Activated naive CD8-positive, alpha-beta T cell treated with anti-CD3 and anti-CD28 coated beads, Interleukin-2, amount 50 U/mL, for 16 hours (primary cell): Measurements from ENCODE around the gene ZNF366.

ENCODE experiments used
- DNase-seq: peaks from one replicate; pipeline ENCODE4 v3.0.0-alpha.2; 2020; ENCODE audit warnings: low read depth, low spot score

The ZNF366 gene

DNA sequence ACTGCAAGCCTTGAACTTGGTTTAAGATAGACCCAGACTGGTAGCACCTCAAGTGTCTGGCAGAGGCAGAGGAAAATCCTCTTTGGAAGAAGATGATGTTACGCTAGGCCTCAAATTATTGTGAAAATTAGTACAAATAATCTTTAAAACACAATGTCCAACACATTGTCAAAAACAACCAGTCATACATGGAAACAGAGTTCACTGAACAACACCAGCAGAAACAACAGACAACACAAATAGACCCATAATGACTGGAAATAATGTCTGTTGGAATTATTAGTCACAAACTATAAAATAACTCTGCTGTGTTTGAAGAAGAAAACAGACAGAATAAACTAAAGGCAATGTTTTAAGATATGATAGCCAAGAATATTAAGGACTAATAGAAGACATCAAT, 15.4 kb upstream of the ZNF366 start:
- DNase-seq, result no peak

GRCh38 chr5:72519111-72519510, 11.9 kb upstream of the ZNF366 start:
- no peak for DNase-seq

DNA sequence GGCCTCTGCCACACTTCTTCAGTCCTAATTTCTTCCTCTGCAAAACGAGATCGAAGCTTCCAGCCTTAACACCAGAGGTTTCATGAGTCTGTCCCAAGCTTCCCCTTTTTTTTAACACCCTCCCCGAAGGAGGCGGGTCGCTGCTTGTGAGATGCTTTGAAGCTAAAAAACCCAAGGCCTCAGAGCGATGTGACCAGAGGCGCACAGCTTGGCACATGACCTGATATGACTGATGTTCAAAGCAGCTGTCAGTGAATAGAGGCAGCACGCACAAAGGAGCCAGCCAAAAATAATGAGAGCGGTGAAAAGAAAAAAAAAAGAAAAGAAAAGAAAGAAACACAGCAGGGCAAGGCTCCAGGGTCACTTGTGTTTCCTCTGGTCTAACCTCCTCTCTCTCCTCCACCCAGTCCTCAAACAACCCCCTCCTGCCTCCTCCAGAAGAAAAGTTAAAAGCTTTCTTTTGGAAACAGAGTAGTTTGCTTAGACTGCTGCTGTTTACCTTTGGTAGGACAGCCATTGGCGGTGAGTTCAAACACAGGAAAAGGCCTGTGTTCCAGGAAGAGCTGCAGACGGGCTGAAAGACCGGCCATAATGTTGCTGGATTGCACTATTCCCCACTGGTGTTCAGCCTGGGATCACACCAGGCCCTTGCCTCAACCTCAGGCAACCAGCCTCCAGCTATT, 10.9 kb upstream of the ZNF366 start:
- DNase-seq, result no peak

DNA sequence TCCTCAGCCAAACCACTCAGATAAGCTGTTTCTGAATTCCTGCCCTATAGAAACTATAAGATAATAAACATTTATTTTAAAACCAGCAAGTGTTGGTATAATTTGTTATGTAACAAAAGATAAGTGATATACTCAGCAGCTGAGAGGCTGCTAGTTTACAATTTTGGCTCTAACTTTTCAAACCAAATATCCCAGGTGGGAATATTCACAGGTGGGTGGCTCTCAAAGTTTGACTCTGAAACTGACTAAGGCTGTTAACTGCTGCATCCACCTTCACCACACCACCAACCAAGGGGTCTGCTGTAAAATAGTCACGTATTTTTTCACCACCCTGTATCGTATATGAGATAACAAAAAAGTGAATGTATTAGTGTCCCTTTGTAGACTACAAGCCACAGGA, 9.7 kb upstream of the ZNF366 start:
- DNase-seq, result no peak

DNA sequence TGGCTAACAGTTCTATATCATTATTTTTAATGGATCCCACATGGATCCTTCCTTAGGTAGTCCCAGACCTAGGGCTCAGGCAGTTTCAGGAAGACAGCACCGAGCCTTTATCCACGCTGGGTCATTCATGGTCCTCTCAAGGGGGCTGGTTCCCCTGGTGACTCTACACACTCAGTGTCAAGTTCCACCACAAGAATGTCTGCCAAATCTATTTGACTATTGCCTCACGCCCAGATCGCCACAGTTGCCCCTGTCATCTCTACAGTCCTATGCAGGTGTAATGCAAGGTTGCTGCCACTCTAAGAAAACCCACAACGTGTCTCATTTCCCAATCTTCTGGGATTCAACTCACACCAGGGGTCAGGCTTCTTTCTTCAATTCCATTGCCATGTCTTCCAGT, 8.0 kb upstream of the ZNF366 start:
- DNase-seq, result no peak

DNA sequence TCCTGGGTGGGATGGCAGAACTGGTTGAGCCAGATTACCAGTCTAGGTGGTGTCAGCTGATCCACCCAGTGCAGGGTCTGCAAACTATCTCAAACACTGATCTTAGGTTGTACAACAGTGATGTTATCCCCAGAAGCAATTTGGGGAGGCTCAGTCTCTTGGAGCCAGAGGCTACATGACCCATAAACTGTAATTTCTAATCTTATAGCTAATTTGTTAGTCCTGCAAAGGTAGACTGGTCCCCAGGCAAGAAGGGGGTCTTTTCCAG, 5.3 kb upstream of the ZNF366 start:
- no peak for DNase-seq

GRCh38 chr5:72511774-72512592, 4.8 kb upstream of the ZNF366 start:
- DNase-seq, result no peak

DNA sequence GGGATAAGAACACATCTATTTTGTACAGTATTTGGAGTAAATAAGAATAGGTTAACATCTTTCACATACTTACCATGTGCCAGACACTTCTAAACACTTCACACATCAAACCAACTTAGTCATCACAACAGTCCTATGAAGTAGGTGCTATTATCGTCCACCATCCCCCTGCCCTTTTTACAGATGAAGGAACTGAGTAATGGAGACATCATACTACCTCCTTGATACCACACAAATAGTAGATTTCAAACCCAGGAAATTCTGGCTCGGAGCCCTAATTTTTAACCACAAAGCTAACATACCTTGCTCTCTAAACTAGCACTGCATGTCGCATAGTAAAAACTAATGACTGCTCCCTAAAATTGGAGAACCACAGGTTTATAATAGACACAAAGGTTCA, 4.2 kb upstream of the ZNF366 start:
- DNase-seq, result no peak

DNA sequence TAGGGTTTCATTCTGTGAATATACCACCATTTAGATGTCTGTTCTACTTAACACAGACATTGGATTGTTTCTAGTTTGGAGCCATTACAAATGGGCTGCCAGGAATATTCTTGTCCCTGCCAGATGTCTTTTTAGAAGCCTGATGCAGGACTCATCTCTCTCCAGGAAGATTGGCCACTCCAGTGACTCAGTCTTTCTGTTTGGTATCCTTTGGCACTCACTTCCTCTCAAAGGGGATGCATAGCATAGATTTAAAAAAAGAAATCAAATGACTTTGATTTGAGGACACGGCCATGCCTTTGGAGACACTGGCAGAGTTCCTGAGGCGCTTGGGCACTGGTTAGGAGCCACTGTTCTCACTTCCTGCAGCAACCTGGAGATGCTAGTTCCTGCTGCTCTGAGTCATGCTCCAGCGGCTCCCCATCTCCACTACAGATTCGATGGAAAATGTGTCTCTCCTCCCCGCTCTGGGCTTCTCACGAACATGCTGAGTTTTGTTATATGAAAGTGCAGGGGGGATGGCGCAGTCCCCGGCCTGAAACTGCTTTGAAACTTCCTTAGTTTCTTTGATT, 3.5 kb upstream of the ZNF366 start:
- no peak for DNase-seq

GRCh38 chr5:72509401-72509800, 2.2 kb upstream of the ZNF366 start:
- DNase-seq, result no peak

GRCh38 chr5:72508241-72509170, 1.3 kb upstream of the ZNF366 start:
- DNase-seq, result no peak

GRCh38 chr5:72507907-72508238, 663 bp upstream of the ZNF366 start:
- no peak for DNase-seq

DNA sequence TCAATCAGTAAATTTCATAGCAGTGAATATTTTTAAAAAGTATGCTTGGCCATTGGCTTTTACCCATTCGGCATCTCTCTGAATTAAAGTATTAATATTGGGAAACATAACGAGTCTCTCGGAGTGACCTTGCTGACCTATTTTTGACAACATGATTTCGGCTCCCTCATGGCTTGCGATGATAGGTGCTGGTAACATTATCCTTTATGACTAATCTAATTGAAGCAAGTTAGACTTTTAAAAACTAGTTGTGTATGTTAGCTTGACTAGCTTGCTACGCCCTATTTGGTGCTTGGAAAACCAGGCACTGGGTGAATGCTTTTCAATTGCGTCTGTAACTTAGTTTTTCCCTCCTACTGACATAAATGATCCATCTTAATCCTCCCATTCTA, 1.1 kb downstream of the ZNF366 start:
- DNase-seq, result no peak

DNA sequence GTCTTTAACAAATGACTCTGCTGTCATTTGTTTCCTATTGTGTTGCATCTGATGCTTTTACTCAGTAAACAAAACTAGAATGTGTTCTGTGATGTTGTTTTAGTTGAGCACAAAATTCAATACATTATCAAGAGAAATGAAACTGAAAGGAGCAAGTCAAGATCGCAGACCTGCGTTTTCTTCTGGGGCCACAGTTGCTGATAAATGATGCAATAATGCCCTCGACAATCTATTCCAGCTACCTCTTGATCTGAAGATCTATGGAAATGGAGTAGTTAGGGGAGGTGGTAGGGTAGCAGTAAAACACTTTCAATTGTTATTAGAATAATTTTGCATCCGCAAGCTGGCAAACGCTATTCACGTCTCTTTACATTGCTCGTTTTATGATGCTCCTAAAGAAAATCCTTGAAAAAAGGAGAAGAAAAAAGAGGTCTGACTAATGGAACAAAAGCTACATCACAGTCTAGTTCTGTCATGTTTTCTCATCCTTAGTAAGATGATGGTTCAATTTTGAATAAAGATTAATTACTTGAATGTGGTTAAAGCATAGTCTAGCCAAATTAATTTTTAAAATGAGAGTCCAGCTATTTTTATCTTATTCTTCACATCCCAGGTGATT, 1.6 kb downstream of the ZNF366 start:
- no peak for DNase-seq

GRCh38 chr5:72505016-72505415, 2.2 kb downstream of the ZNF366 start:
- no peak for DNase-seq

DNA sequence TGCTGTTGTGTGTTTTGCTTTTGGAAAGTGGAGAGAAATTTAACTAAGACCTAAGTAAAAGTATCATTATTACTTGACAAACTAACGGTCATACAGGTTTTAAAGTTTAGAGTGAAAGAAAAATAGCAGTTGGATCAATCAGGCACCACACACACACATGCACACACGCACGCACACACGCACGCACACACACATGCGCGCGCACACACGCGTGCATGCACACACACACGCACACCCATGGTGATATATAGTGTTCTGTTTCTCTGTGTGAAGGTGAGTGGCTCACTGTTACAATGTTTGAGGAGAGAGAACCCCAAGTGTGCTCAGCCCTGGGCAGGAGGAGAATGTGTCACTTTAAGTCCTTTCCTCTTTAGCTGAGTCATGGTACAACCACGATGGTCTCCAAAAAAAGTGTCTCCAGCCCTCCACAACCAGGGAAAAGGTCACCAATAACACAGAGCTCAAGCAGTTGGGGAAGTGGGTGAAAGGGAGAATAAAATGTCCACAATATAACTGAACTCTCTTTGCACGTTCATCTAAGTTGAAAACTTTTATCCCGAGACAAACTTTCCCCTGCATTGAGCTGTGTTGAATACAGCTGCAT, 3.2 kb downstream of the ZNF366 start:
- DNase-seq, result no peak

GRCh38 chr5:72501488-72501887, 5.7 kb downstream of the ZNF366 start:
- no peak for DNase-seq

DNA sequence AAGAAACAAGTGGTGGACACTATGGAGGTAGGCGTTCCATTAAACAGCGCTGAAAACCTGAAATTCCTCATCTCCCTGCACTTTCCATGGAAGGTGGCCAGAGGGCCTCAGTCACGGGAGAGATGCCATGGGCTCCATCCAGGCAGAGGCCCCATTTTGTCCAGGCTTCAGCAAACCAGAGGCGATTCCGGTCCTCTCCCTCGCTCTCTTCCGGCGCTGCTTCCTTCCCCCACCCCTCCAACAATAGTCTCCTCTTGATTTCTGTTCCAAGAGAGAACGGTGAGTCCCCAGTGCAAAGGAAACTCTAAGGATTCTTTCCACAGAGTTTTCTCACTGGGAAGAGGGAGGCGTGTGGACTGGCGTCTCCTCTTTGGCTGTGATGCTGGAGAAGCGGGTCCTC, 7.5 kb downstream of the ZNF366 start:
- no peak for DNase-seq

DNA sequence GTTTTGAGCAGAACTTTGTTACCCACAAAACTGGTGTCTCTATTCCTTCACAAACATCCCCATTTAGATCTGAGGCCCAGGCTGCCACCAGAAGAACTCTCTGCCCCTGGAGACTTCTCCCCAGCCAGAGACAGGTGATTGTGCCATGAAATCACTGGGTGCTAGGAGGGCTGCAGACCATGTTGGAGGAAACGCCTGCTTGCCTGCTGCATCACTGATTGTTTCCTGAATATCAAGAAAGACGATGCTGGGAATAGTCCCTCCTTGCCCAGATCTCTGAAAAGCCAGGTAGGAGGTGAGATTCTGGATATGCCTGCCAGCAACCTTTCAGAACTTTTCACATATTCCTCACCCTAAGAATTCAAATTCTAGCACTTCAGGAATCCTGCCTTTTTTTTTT, 8.1 kb downstream of the ZNF366 start:
- no peak for DNase-seq

DNA sequence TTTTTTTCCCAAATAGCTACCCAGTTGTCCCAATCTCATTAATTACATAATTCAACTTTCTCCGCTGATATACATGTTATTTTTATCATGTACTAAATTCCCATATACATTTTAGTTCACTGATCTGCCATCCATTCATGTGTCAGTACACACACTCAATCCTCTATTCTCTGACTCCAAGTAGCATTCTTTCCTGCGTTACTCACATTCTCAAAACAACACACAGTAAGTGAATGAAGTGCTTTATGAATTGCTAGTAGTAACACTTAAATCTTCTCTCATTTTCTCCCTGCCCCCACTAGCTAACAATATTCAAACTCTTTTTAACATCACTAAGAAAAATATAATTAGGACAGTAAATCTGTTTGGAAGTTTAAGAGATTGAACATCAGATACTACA, 8.9 kb downstream of the ZNF366 start:
- DNase-seq, result no peak

- no peak for DNase-seq
Observed at GRCh38 chr5:72497823-72498222, 9.4 kb downstream of the ZNF366 start.

DNA sequence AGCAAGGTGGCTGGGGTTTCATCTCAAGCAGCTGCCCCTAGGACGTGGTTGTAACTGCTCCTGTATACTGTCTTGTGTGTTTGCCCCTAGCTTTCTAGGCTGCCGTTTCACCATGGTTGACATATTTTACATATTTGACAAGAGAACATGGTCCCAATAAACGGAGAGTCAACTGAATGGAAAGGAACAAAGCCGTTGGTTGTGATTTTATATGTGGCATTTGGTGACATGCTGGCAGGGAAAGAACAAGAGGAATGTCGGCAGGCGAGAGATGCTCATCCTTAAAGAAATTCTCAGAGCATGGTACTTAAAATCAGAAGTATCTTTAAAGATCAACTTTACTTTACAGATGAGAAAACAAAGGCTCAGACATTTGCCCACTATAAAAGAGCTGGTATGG, 11.8 kb downstream of the ZNF366 start:
- DNase-seq, result no peak
